Smooth muscle cell (in vitro differentiated cells): ENCODE data around the gene CTSD. TPM values are rescaled to one million over a fixed set of nuclear protein-coding genes. Genes with fewer than 3 reads are reported as not detected.

Experiments
- DNase-seq: peaks from one replicate; lab custom pipeline; 2025; ENCODE audit not compliant: unreplicated experiment; lab: John Stamatoyannopoulos, UW
- H2AFZ ChIP-seq: fragments of 200-600 bp; sonication (generic); 2 replicates; pipeline ENCODE4 v1.6.0; 2016; ENCODE audit warnings: antibody characterized with exemption, low read depth, mild to moderate bottlenecking
- H3F3A ChIP-seq: fragments of 200-600 bp; sonication (generic); 2 replicates; pipeline ENCODE4 v1.6.0; 2017; ENCODE audit warnings: antibody characterized with exemption, low read depth
- H3K27ac ChIP-seq: fragments of 200-600 bp; sonication (generic); 2 replicates; pipeline ENCODE4 v1.5.1; 2016; ENCODE audit warnings: low read depth, mild to moderate bottlenecking
- H3K27me3 ChIP-seq: fragments of 200-600 bp; sonication (generic); 2 replicates; pipeline ENCODE4 v1.6.1; 2016; ENCODE audit warnings: low read depth, mild to moderate bottlenecking
- H3K36me3 ChIP-seq: fragments of 200-600 bp; sonication (generic); 2 replicates; pipeline ENCODE4 v1.5.1; 2016; ENCODE audit warnings: low read depth
- H3K4me1 ChIP-seq: fragments of 200-600 bp; sonication (generic); 2 replicates; pipeline ENCODE4 v1.5.1; 2016; ENCODE audit warnings: low read depth
- H3K4me2 ChIP-seq: fragments of 200-600 bp; sonication (generic); 2 replicates; pipeline ENCODE4 v1.6.0; 2016; ENCODE audit warnings: mild to moderate bottlenecking
- H3K4me3 ChIP-seq: fragments of 200-600 bp; sonication (generic); 2 replicates; pipeline ENCODE4 v1.5.1; 2016; ENCODE audit warnings: mild to moderate bottlenecking
- H3K79me2 ChIP-seq: fragments of 200-600 bp; sonication (generic); 2 replicates; pipeline ENCODE4 v1.6.0; 2016; ENCODE audit warnings: low read depth, mild to moderate bottlenecking
- H3K9ac ChIP-seq: fragments of 200-600 bp; sonication (generic); 2 replicates; pipeline ENCODE4 v1.6.0; 2016; ENCODE audit warnings: low read depth
- H3K9me3 ChIP-seq: fragments of 200-600 bp; sonication (generic); replicated peaks from 2 replicates; pipeline ENCODE4 v1.5.1; 2016; ENCODE audit warnings: low read depth
- H4K20me1 ChIP-seq: fragments of 200-600 bp; sonication (generic); 2 replicates; pipeline ENCODE4 v1.6.0; 2016; ENCODE audit warnings: low read depth
- WGBS: methylation state at CpG from one replicate; pipeline ENCODE4 v1.1.7; 2016; ENCODE audit warnings: low lambda C conversion rate; 5-methylcytosine and 5-hydroxymethylcytosine counted together
- polyA plus RNA-seq: library from polyadenylated mRNA; unstranded; fragments of >200 nt; fragmentation: Nextera tagmentation; extraction: Ambion mirVana; gene quantifications from 2 replicates; pipeline ENCODE4 v1.2.1, GENCODE V29; 2016
- total RNA-seq: library from RNA; depleted of rRNA; stranded (reverse); fragments of >200 nt; gene quantifications from 2 replicates; pipeline ENCODE4 v1.2.3, GENCODE V29; 2014
- TF ChIP-seq, protein P1 (sequence below): fragments of 200-600 bp; sonication (generic); IDR thresholded peaks from 2 replicates; pipeline ENCODE4 v1.5.1; 2017; ENCODE audit warnings: borderline replicate concordance, mild to moderate bottlenecking, antibody characterized with exemption; ENCODE audit not compliant: insufficient read depth, poor library complexity, severe bottlenecking

The CTSD gene
- total and polyA plus RNA-seq, 2 experiments from 2014 or later: 101 to 301 TPM

DNA sequence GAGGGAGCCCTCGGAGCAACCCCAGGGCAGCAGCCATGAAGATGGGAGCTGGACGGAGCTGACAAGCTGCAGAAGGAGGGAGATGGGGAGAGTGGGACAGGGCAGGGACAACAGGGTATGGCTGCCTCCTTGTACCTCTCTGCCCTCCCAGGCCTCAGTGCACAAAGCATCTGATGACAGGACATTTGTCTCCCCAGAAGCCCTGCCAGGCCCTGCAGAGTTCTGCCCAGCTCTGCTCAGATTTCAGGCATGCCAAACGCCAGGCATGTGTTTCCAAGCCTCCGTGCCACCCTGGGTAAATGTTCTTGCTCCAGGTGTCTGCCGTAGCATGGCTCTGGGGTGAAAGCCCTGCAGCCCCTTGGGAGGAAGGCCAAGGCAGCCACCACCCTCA, 12.2 kb downstream of the CTSD start:
- Histone ChIP-seq H3K79me2 (no peaks in the 10 kb centered on the region), H3K27ac (no peak overlapping the region), H2AFZ (no peak overlapping the region), H3K9ac (no peak overlapping the region), H3K36me3 (no peaks in the 10 kb centered on the region), H3K9me3 (no peaks in the 10 kb centered on the region), H3K27me3 (no peaks in the 10 kb centered on the region), H3K4me3 (no peak overlapping the region), H3K4me2 (no peak overlapping the region), H3F3A (peaks cover 4% of the 10 kb centered on the region), H3K4me1 (peaks cover 15% of the 10 kb centered on the region), H4K20me1 (peaks cover 23% of the 10 kb centered on the region)
- DNase-seq: no peak
- WGBS: 83% methylated on average over 5 of the region's 5 CpGs
- TF ChIP-seq, protein P1, sequence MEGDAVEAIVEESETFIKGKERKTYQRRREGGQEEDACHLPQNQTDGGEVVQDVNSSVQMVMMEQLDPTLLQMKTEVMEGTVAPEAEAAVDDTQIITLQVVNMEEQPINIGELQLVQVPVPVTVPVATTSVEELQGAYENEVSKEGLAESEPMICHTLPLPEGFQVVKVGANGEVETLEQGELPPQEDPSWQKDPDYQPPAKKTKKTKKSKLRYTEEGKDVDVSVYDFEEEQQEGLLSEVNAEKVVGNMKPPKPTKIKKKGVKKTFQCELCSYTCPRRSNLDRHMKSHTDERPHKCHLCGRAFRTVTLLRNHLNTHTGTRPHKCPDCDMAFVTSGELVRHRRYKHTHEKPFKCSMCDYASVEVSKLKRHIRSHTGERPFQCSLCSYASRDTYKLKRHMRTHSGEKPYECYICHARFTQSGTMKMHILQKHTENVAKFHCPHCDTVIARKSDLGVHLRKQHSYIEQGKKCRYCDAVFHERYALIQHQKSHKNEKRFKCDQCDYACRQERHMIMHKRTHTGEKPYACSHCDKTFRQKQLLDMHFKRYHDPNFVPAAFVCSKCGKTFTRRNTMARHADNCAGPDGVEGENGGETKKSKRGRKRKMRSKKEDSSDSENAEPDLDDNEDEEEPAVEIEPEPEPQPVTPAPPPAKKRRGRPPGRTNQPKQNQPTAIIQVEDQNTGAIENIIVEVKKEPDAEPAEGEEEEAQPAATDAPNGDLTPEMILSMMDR: no peak

DNA sequence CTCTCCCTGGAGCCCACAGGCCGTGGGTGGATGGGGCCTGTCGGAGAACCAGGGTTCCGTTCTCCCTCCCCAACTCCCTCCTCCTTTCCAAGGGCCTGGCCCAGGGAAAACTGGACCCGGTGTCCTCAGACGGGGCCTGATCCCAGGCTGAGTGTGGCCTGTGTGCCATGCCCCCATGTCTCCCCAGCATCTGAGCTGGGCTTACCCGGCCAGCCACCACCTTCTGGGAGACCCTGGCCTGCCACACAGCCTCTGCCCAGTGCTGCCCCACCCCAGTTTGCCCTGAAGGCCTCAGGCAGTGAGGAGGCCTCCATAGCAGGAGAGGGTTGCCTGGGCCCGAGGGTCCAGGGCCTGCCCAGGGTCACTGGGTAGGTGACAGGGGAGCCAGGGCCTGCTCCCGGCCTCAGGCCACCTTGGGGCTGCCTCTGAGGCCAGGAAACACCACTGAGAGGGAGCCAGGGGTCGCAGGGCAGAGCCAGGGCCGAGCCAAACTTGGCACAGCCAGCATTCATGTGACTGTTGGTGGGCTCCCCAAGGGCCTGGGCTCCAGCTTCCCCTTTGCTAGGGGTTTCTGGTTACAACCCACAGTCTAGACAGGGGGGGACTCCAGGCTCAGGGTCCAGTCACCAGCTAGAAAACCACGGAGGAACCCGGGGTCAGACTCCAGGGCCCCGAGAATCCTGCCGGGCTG, 12.7 kb downstream of the CTSD start:
- TF ChIP-seq, protein P1: no peak
- Histone ChIP-seq H4K20me1 (peaks cover 29% of the 10 kb centered on the region), H3K9me3 (no peaks in the 10 kb centered on the region), H3K79me2 (no peaks in the 10 kb centered on the region), H3K4me3 (no peak overlapping the region), H3F3A (peaks cover 7% of the 10 kb centered on the region), H2AFZ (no peak overlapping the region), H3K4me2 (no peak overlapping the region), H3K9ac (no peak overlapping the region), H3K36me3 (no peaks in the 10 kb centered on the region), H3K27me3 (no peaks in the 10 kb centered on the region), H3K4me1 (peaks cover 15% of the 10 kb centered on the region), H3K27ac (peak overlapping the region; percentile 77)
- no peak for DNase-seq
- 84% methylated on average over 14 of the region's 14 CpGs for WGBS

DNA sequence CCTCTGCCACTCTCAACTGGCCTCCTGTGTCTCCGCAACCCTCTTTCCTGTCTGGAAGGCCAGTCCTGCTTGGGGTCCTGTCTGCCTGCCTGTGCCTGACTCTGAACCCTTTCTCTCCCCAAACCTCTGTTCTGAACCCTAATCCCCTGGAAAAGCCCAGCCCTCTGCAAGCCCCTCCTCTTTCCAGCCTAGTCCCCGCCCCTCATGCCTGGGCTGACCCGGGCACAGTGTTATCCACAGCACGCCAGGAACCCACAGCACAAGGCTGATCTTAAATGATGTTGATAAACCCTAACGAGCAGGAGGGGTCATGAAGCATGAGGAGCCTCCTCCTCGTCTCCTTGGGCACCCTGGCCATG, 13.3 kb downstream of the CTSD start, which contains the start of gene IFITM10:
IFITM10 (minus strand) TSS at position 115 of the 359 bp plus-strand sequence. CDS start 153 bp downstream, outside the sequence.
- no peak for DNase-seq
- Histone ChIP-seq H3K4me3 (peak within 1 kb of the TSS; percentile 61), H3K4me2 (peak within 1 kb of the TSS; percentile 98), H2AFZ (no peak within 1 kb of the TSS), H3K9ac (peak within 1 kb of the TSS; percentile 39), H4K20me1 (peaks cover 33% of the 10 kb centered on the region), H3K79me2 (no peaks in the 10 kb centered on the region), H3K36me3 (no peaks in the 10 kb centered on the region), H3K9me3 (no peaks in the 10 kb centered on the region), H3K27me3 (no peaks in the 10 kb centered on the region), H3K4me1 (peaks cover 15% of the 10 kb centered on the region), H3K27ac (peak within 1 kb of the TSS; percentile 77), H3F3A (peaks cover 8% of the 10 kb centered on the region)
- WGBS: 41% methylated on average over 6 of the region's 6 CpGs
- TF ChIP-seq, protein P1: no peak
